NOMO-1 treated with DMSO at 0.1 percent for 48 hours (cell line): ENCODE results near the gene GRAMD1B.
"Not testable (repeated sequence)": the region's sequence is repeated elsewhere in the genome, so short reads cannot be mapped to it uniquely, and the experiment has no call there.

Source experiments
- DNase-seq: peaks from one replicate; lab custom pipeline; 2025; ENCODE audit not compliant: unreplicated experiment; lab: John Stamatoyannopoulos, UW

The GRAMD1B gene

DNA sequence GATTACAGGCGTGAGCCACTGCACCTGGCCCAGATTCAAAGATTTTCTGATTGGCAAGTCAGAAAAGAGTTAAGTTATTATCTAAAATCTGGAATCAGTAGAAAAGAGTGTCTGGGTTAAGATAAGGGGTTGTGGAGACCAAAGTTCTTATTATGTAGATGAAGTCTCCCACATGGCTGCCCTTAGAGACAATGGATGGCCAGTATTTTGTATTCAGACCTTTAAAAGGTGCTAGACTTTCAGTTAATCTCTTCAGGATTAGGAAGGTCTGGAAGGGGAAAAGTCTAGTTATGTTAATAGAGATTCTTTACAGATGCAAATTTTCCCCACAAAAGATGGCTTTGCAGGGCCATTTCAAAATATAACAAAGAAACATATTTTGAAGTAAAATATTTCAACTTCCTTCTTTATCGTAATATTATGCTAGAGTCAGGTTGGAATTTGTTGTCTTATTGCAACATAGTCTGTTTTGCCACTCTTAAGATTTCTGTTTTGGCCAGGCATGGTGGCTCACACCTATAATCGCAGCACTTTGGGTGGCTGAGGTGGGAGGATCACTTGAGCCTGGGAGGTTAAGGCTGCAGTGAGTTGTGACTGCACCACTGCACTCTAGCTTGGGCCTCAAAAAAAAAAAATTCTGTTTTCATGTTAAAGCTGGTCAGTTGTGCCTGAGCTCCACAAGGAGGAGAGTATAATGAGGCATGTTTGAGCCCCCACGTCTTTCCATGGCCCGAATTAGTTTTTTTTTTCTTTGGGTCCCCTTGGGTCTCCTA, 14.0 kb downstream of the GRAMD1B start:
- no peak for DNase-seq

DNA sequence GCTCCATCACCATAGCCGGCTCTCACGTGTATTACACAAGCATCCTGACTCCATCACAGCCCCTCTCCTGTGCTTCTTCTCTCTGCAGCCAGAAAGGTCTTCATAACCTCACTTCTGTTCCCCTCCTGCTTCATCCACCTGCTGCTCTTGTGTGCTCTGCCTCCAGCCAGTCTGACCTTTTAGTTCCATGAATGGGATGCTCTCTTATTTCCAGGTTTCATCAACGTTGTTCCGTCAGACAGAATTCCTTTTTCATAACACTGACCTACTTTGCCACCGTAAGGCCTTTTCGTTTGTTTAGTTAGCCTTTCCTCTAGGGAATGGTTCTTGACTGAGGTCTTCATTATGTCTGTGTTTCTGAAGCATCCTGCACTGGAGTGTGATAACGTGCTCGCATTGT, 18.8 kb downstream of the GRAMD1B start:
- DNase-seq, result no peak

DNA sequence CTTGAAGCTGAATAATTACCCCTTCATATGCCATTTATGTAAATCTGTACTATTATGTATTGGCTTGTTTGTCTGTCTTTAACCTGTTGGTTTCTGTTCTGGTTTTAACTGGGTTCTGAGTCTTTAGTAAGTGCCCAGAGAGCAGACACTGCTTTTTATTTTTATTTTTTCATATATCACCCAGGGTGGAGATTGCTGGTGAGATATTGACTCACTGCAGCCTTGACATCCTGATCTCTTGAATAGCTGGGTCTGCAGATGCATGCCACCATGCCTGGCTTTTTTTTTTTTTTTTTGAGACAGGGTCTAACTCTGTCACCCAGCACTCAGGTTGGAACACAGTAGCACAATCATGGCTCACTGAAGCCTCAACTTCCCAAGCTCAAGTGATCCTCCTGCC, 19.4 kb downstream of the GRAMD1B start:
- DNase-seq, result no peak

DNA sequence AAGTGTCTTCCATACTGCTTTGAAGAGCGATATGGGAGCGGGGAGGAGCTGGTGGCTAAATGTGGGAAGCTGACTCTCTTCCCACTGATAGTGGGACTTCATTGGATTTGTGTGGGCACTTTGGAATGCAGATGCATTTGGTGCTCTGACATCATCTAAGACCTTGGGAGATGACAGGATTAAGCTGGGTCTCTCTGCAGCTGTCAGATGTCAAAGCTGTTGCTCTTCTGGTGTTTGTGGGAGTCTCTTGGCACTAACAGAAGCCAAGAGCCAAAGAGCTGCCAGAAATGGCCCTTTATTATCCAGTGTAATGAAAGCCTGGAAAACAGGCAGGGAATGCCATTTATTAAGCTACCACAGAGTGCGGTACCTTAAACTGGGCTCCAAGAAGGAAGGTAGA, 20.6 kb downstream of the GRAMD1B start:
- no peak for DNase-seq

DNA sequence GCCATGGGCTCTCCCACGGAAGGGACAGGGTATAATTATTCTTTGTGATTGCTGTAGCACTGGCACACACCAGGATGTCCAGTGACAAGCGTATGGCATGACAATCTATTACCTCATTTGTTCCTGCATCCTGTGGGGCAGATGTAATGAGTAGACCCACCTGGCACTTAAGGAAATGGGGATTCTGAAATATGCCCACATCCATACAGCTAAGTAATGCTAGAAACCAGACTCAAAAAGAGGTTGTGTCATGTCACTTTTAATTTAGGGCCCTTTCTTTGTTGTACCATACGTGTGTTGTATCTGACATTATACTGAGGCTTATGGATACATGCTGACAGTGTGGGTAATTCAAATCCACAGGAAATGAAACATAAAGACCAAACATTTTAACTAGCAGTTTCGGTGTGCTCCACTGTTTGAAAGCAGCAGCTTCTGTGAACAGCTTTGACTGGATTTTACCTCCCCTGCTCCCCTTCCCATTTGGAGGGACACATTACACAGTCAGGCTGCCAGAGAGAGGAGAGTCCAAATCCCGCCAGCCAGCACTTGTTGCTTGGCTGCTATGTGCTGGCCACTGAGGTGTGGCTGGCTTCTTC, 21.2 kb downstream of the GRAMD1B start:
- no peak for DNase-seq

DNA sequence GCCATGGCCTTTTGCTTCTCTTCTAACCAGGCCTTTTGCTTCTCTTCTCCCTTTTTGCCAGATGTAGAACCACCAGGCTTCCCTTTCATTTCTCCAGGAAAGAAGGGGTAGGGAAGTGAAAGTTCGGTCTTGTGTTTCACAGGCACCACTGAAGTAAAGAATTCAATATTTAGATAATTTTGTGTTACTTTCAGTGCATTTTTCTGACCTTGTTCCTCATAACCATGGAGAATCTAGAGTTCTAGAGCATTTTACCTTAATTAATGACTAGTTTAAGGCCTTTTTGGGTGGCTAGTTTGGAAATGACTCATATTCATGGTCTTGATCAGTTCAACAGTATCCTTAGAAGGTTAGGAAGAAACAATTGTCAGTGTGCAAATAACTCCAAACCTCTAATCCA, 22.7 kb downstream of the GRAMD1B start:
- peak; percentile 48 for DNase-seq

DNA sequence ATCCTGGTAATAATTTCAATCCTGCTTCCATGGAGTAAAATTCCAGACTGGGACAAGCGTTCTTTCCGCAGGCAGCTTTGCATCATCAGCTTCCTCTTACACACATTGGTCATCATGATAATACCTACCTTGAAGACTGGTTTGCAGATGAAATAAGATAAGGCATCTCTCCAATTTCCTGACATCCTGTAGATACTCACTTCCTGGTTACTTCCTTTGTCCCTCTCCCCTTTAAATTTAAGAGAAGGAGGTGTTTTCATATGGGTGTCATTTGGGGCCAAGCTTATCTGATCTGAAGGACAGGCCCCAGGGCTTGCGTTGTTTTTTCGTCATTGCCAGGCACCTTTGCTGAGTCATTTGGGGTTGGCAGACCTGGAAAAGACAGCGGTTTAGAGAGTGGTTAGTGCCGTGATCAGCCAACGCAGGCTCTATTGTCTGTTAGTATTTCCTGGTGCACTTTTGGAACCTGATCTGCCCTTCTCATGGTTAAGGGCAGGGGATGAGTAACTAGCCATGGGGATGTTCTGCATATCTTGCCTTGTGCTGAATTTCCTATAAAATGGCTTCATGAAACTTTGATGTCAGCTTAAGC, 24.1 kb downstream of the GRAMD1B start:
- DNase-seq, result peak; percentile 19

DNA sequence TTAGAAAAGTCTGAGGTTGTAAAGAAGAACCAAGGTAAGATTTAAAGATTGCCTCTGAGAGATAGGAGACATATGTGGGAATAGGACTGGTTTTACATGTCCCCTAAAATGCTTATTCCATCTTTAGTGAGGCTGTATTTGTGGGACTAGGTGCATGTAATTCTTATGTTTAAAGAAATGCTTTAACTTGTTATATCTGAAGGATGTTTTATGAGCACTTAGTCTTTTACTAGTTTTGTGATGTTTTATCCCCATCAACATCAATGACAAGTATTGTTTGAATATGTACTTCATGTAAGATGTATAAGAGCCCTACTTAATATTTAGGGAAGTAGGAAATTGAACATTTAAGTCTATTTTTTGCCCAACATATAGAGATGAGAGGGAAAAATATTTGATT, 24.7 kb downstream of the GRAMD1B start:
- no peak for DNase-seq

DNA sequence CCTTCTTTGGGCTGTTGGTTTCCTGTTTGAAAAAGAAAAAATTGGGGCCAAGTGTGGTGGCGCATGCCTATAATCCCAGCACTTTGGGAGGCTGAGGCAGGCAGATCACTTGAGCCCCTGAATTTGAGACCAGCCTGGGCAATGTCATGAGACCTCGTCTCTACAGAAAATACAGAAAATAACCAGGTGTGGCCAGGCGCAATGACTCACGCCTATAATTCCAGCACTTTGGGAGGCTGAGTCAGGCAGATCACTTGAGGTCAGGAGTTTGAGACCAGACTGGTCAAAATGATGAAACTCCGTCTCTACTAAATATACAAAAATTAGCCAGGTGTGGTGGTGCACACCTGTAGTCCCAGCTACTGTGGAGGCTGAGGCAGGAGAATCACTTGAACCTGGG, 26.4 kb downstream of the GRAMD1B start:
- not testable (repeated sequence) for DNase-seq

DNA sequence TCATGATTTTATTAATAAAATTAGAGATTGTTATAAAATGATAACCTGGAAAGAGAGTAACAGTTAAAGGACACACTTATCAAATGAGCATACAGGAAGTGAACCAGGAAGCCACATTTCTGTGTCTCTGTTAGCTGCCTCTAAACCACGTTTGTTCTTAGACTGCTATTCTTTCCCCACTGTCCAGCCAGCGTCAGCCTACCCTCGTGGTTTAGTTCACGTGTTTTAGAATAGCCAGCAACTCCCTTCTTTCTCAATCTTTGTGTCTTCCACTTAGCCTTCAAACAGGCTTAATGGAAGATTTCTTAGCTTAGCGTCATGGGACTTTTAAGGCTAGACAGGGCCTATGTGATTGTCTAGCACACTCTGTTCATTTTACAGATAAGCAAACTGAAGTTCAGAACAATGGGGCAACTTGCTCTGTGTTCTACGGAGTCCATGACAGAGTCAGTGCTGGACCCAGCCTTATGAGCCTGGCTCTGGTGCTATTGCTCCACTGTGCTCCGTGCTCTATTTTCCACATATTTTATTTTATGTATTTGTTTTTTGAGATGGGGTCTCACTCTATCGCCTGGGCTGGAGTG, 27.2 kb downstream of the GRAMD1B start:
- peak; percentile 87 for DNase-seq

DNA sequence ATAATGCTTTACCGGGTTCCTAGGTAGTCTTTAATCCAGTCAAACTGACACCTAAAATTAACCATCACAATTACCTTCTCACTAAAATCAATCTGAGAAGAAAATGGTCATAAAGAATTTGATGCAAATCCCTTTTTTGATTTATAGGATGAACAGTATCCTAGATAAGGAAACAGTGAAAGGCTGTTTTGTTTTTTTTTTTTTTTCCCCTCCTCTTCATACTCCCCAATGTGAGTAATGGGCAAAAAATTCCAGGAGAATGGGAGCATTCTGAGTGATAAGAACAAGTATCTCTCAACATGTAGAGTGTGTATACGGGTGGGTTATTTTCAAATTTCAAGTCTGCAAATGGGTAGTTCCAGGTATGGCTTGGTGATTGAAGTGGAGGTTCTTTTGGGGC, 28.4 kb downstream of the GRAMD1B start:
- DNase-seq, result no peak

DNA sequence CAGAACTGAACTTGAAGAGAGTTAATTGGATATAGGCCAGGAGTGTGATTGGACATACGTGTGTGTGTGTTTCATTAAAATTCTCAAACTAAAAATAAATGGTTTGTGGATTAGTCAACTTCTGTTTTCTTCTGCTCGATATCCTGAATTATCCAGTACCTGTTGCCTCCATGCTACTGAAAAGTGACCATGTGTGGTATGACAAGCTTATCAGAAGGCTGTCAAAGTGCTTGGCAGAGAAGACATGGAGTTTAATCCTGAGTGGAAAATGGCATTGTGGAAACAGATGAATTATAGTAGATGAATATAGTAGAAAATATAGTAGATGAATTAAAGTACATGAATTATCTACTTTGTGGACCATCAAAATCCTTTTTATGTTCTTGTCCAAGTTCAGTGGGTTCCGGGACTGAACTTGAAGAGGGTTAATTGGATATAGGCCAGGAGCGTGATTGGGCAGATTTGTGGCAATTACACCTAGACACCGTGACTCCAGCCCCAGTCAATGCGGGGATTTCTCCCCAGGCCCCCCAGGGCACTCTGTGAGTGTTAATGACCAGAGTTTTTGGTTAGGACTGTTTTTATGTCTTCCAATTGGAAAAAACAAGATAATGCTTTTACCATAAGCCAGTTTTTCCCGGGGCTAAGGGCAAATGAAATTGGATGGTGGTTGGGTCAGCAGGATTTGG, 30.1 kb downstream of the GRAMD1B start:
- DNase-seq, result no peak

DNA sequence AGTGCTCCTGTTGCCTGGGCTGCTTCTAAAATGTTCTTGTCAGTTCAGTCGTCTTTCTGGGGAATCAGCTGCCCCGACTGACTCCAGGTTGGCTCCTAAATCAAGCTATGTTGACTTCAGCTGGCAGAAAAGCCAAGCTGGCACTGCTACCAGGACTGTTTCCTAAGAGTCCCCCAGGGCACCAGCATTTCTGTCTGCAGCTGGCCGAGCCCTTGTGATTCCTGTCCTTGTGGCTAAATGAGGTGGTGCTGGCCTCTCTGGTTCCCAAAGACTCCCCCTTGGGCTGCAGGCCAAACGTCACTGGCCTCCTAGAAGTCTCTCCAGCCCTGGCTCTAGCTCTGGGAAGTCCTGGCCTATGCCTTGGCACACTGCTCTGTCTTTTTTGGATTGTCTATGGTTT, 31.1 kb downstream of the GRAMD1B start:
- DNase-seq, result no peak

DNA sequence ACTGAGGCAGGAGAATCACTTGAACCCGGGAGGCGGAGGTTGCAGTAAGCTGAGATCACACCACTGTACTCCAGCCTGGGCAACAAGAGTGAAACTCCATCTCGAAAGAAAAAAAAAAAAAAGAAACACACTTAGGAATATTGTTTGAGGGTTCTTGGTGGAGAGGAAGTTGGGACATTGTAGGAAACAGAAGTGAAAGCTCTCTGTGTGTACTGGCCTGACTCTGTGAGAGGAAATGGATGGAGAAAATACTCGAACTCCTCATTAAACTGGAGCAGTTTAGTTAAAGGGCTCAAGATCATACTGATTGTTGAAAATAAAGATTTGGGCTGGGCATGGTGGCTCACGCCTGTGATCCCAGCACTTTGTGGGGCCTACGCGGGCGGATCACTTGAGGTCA, 35.6 kb downstream of the GRAMD1B start:
- peak; percentile 86 for DNase-seq

DNA sequence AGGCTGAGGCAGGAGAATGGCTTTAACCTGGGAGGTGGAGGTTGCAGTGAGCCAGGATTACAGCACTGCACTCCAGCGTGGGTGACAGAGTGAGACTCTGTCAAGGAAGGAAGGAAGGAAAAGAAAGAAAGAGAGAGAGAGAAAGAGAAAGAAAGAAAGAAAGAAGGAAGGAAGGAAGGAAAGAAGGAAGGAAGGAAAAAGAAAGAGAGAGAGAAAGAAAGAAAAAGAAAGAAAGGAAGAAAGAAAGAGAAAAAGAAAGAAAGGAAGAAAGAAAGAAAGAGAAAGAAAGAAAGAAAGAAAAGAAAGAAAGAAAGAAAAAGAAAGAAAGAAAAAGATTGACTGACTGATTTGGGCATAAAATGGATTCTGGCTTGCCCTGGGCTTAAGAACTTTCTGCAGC, 36.1 kb downstream of the GRAMD1B start:
- DNase-seq, result not testable (repeated sequence)

DNA sequence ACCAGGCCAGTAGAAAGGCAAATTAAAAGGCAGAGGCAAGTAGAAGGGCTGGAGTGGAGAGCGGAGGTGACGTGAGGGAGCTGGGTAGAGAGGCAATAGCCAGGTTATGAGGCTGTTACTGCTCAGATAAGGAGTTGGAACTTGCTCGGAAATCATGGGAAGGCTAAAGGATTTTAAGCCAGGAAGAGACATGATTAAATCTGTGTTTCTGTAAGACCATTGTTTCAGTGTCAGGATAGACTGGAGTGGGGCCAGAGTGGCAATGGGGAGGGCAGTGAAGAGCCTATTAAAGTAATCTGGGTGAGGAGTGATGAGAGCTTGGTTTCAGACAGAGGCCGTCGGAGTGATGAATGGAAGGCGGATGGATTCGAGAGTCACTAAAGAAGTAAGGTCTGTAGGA, 39.0 kb downstream of the GRAMD1B start:
- DNase-seq, result no peak

DNA sequence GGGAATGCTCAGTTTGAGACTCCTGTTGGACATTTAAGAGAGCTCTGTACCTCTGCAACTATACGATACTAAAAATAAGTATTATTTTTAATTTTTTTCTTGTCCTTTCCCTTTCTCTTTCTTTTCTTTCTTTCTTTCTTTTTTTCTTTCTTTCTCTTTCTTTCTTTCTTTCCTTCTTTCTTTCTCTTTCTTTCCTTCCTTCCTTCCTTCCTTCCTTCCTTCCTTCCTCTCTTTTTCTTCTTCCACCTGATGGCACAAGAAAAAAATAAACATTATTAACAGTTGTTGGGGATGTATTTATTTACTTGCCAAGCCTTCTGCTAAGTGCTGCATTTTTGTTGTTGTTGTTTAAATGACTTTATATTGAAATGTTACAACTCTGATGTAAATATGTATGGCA, 39.5 kb downstream of the GRAMD1B start:
- DNase-seq, result no peak

DNA sequence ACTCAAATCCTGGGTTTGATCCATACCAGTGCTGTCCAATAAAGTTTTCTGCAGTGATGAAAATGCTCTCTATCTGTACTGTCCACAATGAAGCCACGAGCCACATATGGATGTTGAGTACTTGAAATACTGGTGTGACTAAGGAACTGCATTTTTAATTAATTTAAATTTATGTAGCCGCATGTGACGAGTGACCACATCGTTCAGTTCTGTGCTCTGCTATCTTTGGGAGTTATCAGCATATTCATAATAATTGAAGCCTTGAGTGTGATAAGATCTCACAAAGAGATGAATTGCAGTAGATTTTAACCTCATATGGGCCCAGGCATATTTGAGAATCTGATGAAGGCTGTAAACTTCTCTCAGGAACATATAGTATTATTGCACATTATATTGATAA, 40.8 kb downstream of the GRAMD1B start:
- DNase-seq, result no peak

DNA sequence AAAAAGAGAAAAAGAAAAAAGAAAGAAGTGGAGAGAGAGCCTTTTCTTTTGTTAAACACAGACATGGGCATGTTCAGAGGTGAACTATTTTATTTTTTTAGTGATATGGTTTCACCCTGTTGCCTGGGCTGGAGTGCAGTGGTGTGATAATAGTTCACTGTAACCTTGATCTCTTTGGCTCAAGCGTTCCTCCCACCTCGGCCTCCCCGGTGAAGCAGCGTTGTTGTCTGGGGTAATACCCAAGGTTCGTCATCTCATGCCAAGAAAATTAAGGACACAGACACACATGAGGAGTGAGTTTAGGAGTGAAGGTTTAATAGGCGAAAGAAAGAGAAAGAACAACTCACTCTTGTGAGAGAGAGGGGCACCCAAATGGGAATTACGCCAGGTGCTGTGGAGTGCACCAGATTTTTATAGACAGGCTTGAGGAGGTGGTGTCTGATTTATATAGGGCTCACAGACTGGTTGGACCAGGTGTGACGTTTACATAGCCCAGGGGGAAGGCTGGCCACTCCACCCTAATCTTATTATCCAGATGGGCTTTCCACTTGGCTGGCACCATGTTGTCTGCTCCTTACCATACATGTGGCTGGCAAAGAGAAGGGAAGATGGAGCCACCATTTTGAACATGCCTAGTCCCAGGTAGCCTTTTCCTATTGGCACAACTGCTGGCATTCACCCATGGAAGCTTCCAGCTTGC, 42.3 kb downstream of the GRAMD1B start:
- DNase-seq, result no peak

DNA sequence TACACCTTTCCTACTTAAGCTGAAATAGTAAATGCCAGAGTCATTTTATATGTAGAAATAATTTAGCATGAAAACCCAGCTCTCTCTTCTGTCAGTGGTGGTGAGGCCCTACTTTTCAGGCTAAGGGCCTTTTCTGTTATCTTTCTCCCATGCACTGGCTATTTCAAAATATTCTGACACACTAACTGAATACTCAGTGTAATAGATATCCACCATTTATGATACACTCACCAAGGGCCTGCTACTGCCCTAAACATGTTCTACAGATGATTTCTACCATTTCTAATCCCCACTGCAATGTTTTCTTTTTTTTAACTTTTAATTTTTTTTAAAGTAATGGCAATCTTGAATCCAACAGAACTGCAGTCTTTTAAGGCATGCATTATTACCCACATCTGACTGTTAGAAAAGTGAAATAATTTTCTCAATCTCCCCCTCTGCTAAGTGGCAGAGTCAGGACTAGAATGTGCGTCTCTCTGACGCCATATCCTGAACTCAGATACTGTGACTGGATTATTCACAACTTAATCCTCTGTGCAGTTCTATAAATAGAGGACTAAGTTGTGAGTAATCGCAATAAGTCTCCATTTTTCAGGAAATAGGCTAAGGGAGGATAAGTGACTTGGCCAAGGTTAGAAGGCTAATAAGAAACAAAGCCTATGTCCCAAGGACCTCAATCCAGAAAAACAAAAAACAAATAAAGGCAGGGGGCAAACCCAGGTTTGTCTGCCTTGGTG, 44.0 kb downstream of the GRAMD1B start:
- DNase-seq, result no peak
